ENCODE data around the gene PSMB3.

Gene PSMB3

DNA sequence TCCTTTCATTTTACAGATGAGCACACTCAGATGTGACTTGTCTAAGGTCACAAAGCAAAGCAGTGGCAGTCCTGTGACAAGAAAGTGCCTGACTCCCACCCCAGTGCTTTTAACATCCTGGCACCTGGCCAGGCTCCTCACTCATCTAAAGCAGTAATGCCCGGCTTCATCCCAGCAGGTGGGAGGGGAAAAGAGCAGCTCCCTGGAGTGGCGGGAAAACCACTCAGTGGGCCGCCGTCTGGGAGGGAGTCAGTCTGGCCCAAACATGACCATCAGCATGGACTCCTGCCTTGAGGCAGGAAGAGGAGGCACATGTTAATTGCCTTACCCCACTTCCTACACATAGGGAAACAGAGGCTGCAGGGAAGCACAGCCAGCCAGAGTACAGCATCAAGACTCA lies 7.0 kb upstream of the PSMB3 start:
- Histone ChIP-seq H3K36me3 (ENCODE audit: insufficient read depth, insufficient read length, low read length) (peaks cover 27% of the 10 kb centered on the region), H3K9me3 (ENCODE audit: insufficient read depth, low read length) (no peaks in the 10 kb centered on the region), H3K4me1 (ENCODE audit: insufficient read depth, insufficient read length) (peaks cover 33% of the 10 kb centered on the region), H3K9ac (ENCODE audit: insufficient read length, low read depth) (peak overlapping the region; percentile 83), H3K4me3 (ENCODE audit: insufficient read length, low read depth) (no peak overlapping the region), H3K27me3 (ENCODE audit: insufficient read depth, insufficient read length) (peaks cover 9% of the 10 kb centered on the region)
- no peak for DNase-seq (ENCODE audit: low read depth, low spot score)
- no peak for TF ChIP-seq YY1 (IDR thresholded peaks at IDR 0.05; ENCODE audit: insufficient read depth, insufficient read length)
- no peak for TF ChIP-seq ZNF274 (IDR thresholded peaks at IDR 0.05; ENCODE audit: low read depth, low read length)
- TF ChIP-seq SUZ12 (IDR thresholded peaks at IDR 0.05; ENCODE audit: extremely low read depth, insufficient read depth, insufficient read length), result no peak

DNA sequence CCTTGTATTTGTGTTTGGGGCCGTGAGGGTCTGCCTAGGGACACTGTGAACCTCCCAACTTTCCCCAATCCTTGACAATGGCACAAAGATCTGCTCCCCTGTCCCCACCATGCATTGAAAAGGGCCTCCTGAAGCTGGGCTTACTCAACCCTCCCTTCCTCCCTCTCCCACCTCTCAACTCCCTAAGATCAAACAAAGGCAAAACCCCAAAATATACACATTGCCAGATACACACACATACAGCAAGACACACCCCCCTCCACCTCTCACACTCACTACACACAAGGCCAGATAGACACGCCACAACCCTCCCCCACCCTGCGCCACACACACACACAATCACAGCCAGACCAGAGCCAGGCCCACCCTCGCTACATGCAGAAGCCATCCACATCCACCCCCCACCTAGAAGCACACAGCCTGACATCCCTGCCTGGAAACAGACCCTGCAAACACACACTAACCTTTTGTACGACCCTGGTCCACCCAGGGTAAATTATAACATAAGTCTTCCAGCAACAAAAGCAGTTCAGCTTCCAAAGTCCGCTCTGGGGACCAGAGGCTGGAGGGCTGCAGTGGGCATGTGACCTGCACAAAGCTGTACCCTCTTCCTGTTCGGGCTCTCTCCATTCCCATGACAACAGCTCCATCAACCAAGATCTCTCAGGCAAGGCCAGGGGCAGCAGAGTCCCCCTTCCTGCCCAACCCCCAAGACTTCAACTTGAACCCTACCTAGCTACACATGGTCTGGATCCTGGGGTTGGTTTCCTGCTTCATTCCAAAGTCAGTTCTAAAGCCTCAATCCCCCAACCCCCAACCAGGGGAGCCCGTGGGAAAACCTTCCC lies 6.3 kb upstream of the PSMB3 start:
- Histone ChIP-seq H3K4me3 (ENCODE audit: insufficient read length, low read depth) (peak overlapping the region; percentile 86), H3K4me1 (ENCODE audit: insufficient read depth, insufficient read length) (peaks cover 32% of the 10 kb centered on the region), H3K9ac (ENCODE audit: insufficient read length, low read depth) (peak overlapping the region; percentile 83), H3K27me3 (ENCODE audit: insufficient read depth, insufficient read length) (peaks cover 15% of the 10 kb centered on the region), H3K9me3 (ENCODE audit: insufficient read depth, low read length) (no peaks in the 10 kb centered on the region), H3K36me3 (ENCODE audit: insufficient read depth, insufficient read length, low read length) (peaks cover 27% of the 10 kb centered on the region)
- no peak for DNase-seq (ENCODE audit: low read depth, low spot score)
- TF ChIP-seq YY1 (IDR thresholded peaks at IDR 0.05; ENCODE audit: insufficient read depth, insufficient read length), result no peak
- no peak for TF ChIP-seq ZNF274 (IDR thresholded peaks at IDR 0.05; ENCODE audit: low read depth, low read length)
- no peak for TF ChIP-seq SUZ12 (IDR thresholded peaks at IDR 0.05; ENCODE audit: extremely low read depth, insufficient read depth, insufficient read length)

- DNase-seq (ENCODE audit: low read depth, low spot score), result no peak
- Histone ChIP-seq H3K4me1 (ENCODE audit: insufficient read depth, insufficient read length) (peaks cover 30% of the 10 kb centered on the region), H3K9me3 (ENCODE audit: insufficient read depth, low read length) (no peaks in the 10 kb centered on the region), H3K9ac (ENCODE audit: insufficient read length, low read depth) (peak overlapping the region; percentile 83), H3K4me3 (ENCODE audit: insufficient read length, low read depth) (peak overlapping the region; percentile 86), H3K36me3 (ENCODE audit: insufficient read depth, insufficient read length, low read length) (peaks cover 23% of the 10 kb centered on the region), H3K27me3 (ENCODE audit: insufficient read depth, insufficient read length) (peaks cover 17% of the 10 kb centered on the region)
- TF ChIP-seq ZNF274 (IDR thresholded peaks at IDR 0.05; ENCODE audit: low read depth, low read length) (no peak), YY1 (IDR thresholded peaks at IDR 0.05; ENCODE audit: insufficient read depth, insufficient read length) (no peak), SUZ12 (IDR thresholded peaks at IDR 0.05; ENCODE audit: extremely low read depth, insufficient read depth, insufficient read length) (no peak)
Measured at GRCh38 chr17:38746849-38747462, 5.6 kb upstream of the PSMB3 start.

DNA sequence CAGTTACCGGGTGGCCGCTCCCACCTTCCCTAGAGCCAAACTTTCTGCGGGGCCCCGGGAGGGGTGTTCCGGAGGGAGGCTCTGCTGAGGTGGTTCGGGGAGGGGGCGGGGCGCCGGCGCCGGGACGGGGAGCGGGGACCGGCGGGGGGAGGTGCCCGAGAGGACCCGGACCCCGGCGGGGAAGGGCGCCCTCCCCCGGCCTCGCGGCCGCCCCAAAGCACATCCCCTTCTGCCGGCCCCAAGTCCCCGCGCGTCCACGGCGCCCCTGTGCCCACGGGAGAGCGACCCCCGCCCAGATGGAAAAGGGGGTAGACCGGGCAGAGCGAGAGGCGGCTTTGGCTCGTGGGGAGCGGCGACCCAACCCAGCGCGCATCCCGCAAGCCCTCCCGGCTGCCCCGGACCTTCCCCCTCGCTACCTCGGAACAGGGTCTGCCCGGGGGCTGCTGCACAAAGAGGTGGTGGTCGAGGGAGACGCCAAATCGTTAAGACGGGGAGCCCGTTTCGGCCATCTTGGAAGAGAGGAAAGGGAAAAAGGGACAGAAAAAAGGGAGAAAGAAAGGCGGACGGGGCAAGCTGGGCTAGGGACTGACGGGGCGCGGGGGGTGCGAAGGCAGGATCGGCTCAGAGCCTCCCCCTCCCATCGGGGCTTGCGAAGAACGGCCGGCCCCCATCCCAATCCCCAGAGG lies 4.9 kb upstream of the PSMB3 start:
- peaks cover 17% of the 10 kb centered on the region for H3K27me3 ChIP-seq (ENCODE audit: insufficient read depth, insufficient read length)
- no peak for DNase-seq (ENCODE audit: low read depth, low spot score)
- H3K4me3 ChIP-seq (ENCODE audit: insufficient read length, low read depth), result peak overlapping the region; percentile 86
- H3K36me3 ChIP-seq (ENCODE audit: insufficient read depth, insufficient read length, low read length), result peaks cover 17% of the 10 kb centered on the region
- TF ChIP-seq ZNF274 (IDR thresholded peaks at IDR 0.05; ENCODE audit: low read depth, low read length), result no peak
- TF ChIP-seq SUZ12 (IDR thresholded peaks at IDR 0.05; ENCODE audit: extremely low read depth, insufficient read depth, insufficient read length), result no peak
- peak; percentile 19 for TF ChIP-seq YY1 (IDR thresholded peaks at IDR 0.05; ENCODE audit: insufficient read depth, insufficient read length)
- peak overlapping the region; percentile 97 for H3K9ac ChIP-seq (ENCODE audit: insufficient read length, low read depth)
- no peaks in the 10 kb centered on the region for H3K9me3 ChIP-seq (ENCODE audit: insufficient read depth, low read length)
- H3K4me1 ChIP-seq (ENCODE audit: insufficient read depth, insufficient read length), result peaks cover 25% of the 10 kb centered on the region

DNA sequence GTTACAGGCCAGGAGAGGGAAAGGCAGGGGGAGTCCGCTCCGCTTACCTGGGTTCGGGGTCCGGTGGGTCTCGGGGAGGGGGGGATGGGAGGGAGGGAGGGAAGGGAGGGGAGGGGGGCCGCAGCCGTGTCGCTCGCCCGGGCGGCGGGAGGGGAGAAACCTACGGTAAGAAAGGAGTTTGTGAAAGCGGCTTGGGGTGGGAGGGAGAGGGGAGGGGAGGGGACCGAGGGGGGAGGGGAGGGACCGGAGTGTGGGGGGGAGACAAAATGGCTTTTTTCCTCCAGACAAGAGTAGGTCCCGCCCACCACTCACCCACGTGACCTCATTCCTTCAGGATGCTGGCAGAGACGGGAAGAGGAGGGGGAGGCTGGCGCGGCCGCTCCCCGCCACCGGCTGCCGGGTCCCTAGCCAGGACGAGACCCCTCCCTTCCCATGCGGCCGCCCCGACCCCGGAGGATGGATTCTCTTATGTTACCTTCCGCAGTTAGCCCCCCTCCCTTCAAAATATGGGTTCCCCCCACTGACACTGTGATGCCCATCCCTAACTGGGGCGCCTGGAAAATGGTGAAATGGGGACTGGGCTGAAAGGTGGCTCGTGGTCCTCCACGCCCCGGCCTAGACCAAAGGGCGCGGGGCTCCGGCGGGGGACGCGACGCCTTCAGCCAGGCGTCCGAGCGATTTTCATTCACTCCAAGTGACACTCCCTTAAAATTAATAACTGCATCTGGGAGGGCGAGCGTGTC lies 4.2 kb upstream of the PSMB3 start, which contains the start of gene PCGF2:
TSS of gene PCGF2 (minus strand) at position 188 of the 743 bp plus-strand sequence. CDS start 7,934 bp downstream, outside the sequence.
- Histone ChIP-seq H3K27me3 (ENCODE audit: insufficient read depth, insufficient read length) (peaks cover 17% of the 10 kb centered on the region), H3K36me3 (ENCODE audit: insufficient read depth, insufficient read length, low read length) (peaks cover 16% of the 10 kb centered on the region), H3K4me3 (ENCODE audit: insufficient read length, low read depth) (peak within 1 kb of the TSS; percentile 86), H3K9ac (ENCODE audit: insufficient read length, low read depth) (peak within 1 kb of the TSS; percentile 98), H3K9me3 (ENCODE audit: insufficient read depth, low read length) (no peaks in the 10 kb centered on the region), H3K4me1 (ENCODE audit: insufficient read depth, insufficient read length) (peaks cover 21% of the 10 kb centered on the region)
- TF ChIP-seq SUZ12 (IDR thresholded peaks at IDR 0.05; ENCODE audit: extremely low read depth, insufficient read depth, insufficient read length) (no peak), ZNF274 (IDR thresholded peaks at IDR 0.05; ENCODE audit: low read depth, low read length) (no peak), YY1 (IDR thresholded peaks at IDR 0.05; ENCODE audit: insufficient read depth, insufficient read length) (no peak)
- DNase-seq (ENCODE audit: low read depth, low spot score), result peak; percentile 93

- TF ChIP-seq ZNF274 (IDR thresholded peaks at IDR 0.05; ENCODE audit: low read depth, low read length) (no peak), YY1 (IDR thresholded peaks at IDR 0.05; ENCODE audit: insufficient read depth, insufficient read length) (no peak), SUZ12 (IDR thresholded peaks at IDR 0.05; ENCODE audit: extremely low read depth, insufficient read depth, insufficient read length) (no peak)
- Histone ChIP-seq H3K9ac (ENCODE audit: insufficient read length, low read depth) (peak overlapping the region; percentile 98), H3K4me3 (ENCODE audit: insufficient read length, low read depth) (peak overlapping the region; percentile 84), H3K4me1 (ENCODE audit: insufficient read depth, insufficient read length) (peaks cover 16% of the 10 kb centered on the region), H3K27me3 (ENCODE audit: insufficient read depth, insufficient read length) (peaks cover 17% of the 10 kb centered on the region), H3K9me3 (ENCODE audit: insufficient read depth, low read length) (no peaks in the 10 kb centered on the region), H3K36me3 (ENCODE audit: insufficient read depth, insufficient read length, low read length) (peaks cover 21% of the 10 kb centered on the region)
- DNase-seq (ENCODE audit: low read depth, low spot score), result no peak
Measured at GRCh38 chr17:38748892-38749222, 3.7 kb upstream of the PSMB3 start.
